Raji (cell line): ENCODE results near the gene LSM14A.

Source experiments
- POLR2A ChIP-seq: IDR thresholded peaks from 2 replicates; pipeline ENCODE4 v1.6.1; 2011; ENCODE audit warnings: low read depth, low read length, control low read depth; ENCODE audit not compliant: insufficient read depth

The LSM14A gene

GRCh38 chr19:34171877-34172660, at the start of gene LSM14A:
Gene LSM14A (plus strand): TSS chr19:34172504. CDS start chr19:34172643, 139 bp downstream.
- TF ChIP-seq POLR2A, result peak; percentile 90

DNA sequence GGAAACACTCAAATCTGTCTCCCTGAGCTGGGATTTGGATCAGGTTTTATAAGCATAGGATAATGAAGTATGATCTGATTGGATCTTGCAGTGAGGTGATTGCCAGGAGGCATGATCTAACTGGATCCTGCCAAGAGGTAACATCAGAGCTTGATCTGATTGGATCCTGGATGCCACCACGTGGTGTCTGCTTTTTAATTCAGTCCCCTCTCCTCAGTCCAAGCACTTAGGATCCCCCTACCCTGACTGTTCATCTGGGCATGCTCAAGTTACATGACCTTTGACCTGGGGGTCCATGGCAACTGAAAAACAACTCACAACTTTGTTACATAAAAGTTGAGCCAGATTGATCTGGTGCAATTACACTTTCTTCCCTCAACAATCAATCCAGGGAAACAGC, 47.5 kb upstream of the LSM14A start:
- no peak for TF ChIP-seq POLR2A

DNA sequence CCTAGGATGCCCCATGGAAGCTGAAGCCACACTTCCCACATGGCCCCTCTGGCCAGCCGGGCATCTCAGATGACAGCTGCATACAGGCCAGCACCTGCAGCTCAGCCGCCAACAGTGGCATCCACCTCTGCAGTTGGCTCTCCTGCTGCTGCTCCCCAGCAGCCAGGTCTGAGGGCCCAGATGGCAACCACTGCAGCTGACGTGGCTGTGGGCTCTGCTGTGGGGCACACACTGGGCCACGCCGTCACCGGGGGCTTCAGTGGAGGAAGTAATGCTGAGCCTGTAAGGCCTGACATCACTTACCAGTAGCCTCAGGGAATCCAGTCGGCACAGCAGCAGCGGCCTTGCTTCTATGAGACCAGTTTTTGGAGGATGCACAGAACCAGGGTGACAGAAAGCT, 45.3 kb upstream of the LSM14A start:
- no peak for TF ChIP-seq POLR2A

DNA sequence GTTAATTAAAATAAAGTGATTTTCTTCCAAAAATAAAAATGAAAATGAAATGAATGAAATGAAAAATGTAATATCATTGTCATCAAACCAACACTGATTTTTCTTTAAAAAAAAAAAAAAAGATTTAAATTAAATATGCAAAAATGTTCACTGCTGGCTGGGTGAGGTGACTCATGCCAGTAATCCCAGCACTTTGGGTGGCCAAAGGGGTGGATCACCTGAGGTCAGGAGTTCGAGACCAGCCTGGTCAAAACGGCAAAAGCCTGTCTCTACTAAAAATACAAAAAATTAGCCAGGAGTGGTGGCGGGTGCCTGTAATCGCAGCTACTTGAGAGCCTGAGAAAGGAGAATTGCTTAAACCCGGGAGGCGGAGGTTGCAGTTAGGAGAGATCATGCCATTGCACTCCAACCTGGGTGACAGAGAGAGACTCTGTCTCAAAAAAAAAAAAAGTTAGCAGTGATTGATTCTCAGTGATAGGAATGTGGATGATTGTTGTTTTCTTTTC, 44.6 kb upstream of the LSM14A start:
- TF ChIP-seq POLR2A, result no peak

GRCh38 chr19:34128558-34129250, 43.6 kb upstream of the LSM14A start:
- no peak for TF ChIP-seq POLR2A

GRCh38 chr19:34131100-34131499, 41.2 kb upstream of the LSM14A start:
- TF ChIP-seq POLR2A, result no peak

DNA sequence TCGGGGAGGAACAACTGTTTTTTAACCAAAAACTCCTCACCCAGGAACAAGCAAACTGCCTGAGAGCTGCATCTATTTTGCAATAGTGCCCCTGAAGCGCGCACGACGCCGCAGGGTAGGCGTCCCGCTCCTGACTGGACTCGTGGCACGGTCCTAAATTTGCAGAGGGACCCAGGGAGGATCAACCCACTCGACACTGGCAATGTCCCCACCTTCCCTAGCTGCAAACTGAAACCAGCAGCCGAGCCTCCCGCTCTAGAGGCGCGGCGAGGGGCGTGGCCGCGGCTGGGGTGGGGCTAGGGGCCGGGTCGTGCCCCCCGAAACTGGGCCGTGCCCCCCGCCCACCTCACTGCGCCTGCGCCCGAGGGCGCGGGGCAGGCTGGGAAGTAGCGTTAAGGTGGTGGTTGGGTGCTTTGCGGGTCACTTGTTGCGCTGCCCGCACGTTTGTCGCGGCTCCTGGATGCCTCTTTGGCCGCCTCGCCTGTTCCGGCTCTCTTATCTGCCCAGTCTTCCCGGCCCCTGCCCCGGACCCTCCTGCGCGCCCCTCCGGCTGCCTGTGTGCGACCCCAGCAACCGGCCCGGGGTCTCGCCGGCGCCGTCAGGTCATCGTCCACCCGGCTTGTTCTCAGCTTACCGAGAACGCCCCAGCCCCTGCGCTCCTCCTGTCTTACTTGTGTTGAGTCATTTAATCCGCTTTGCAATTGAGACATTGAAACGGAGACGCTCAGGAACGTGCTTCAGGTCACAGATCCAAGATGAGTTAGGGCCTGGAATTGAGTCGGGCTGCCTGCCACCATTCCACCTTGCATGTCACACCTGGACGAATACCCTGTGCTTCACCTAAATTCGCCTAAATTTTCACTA, 37.9 kb upstream of the LSM14A start:
- peak; percentile 98 for TF ChIP-seq POLR2A

DNA sequence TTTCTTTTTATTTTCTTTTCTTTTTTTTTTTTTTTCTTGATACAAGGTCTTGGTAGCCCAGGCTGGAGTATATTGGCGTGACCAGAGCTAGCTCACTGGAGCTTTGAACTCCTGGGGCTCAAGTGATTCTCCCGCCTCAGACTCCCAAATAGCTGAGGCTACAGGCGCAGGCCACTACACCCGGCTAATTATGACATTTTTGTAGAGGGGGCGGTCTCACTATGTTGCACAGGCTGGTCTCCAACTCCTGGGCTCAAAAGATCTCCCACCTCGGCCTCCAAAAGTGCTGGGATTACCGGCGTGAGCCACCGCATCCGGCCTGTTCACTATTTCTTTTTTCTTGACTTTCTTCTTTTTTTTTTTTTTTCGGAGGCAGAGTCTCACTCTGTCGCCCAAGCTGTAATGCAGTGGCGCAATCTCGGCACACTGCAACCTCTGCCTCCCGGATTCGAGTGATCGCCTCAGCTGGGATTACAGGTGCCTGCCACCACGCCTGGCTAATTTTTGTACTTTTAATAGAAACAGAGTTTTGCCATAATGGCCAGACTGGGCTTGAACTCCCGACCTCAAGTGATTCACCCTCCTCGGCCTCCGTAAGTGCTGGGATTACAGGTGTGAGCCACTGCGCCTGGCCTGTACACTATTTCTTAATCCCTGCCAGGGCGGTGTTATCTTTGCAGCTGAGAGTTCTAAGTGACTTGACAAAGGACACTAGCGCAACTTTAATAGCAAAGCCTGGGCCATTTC, 37.1 kb upstream of the LSM14A start:
- no peak for TF ChIP-seq POLR2A

DNA sequence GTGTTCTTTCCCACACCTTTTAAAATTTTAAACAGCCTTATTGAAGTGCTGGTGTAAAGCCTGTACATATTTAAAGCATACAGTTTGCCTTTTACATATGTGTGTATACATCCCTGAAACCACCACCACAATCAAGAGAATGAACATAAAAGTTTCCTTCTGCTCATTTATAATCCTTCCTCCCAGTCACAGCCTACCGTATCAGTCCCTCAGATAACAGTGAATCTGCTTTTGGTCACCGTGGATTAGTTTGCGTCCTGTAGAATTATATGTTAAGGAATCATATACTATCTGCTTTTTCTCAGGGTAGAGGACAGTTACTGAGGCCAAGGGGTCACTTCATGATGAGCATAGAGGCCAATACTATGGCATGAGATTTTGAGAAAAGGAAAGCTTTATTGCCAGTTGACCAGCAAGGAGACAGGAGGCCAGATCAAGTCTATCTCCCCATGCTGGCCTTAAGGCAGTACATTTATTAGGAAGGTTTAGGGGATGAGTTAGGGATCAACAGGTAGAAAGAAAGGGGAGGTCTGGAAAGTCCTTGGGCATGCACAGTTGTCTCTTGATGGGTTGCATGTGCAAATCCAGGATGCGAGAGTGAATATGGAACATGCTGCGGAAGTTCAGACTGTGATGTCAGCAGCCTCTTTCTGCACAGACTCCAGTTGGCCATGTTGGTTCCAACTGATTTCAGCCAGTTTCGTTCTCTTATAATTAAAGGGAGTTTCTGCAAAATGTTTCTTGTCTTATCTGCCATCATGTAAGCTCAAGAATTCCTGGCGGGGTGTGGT, 36.3 kb upstream of the LSM14A start:
- no peak for TF ChIP-seq POLR2A

DNA sequence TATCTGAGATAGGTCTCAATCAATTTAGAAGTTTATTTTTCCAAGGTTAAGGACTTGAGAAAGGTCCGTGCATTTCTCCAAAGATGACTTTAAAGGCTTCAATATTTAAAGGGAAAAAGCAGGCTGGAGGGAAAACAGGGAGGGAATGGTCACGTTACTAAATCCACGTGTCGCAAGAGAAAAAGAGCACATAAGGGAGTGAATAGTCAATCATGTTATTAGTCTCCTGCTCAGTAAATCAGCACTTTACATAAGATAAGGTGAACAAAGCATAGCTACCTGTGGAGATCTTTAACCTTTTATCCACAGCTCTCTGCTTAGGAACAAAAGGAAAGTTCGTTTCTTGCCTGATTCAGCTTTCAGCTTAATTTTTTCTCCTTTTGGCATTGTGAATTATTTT, 31.3 kb upstream of the LSM14A start:
- TF ChIP-seq POLR2A, result no peak

DNA sequence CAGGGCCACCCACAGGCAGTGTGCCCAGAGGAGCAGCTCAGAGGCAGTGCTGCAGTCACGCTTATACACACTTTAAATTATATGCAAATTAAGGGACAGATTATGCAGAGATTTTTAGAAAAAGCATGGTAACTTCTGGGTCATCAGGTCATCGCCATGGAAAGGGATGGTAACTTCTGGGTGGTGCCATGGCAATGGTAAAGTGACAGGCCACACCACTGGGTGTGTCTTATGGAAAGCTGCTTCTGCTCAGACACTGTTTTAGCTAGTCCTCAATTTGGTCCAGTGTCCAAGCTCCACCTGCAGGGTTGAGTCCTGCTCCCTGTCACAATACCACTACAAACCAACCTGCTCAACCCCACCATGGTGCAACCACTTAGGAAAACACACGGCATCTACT, 29.9 kb upstream of the LSM14A start:
- TF ChIP-seq POLR2A, result no peak

- no peak for TF ChIP-seq POLR2A
Observed at GRCh38 chr19:34145741-34146202, 26.5 kb upstream of the LSM14A start.

GRCh38 chr19:34148658-34149185, 23.6 kb upstream of the LSM14A start:
- no peak for TF ChIP-seq POLR2A
